ENCODE measurements around the gene MAEA.

The MAEA gene

DNA sequence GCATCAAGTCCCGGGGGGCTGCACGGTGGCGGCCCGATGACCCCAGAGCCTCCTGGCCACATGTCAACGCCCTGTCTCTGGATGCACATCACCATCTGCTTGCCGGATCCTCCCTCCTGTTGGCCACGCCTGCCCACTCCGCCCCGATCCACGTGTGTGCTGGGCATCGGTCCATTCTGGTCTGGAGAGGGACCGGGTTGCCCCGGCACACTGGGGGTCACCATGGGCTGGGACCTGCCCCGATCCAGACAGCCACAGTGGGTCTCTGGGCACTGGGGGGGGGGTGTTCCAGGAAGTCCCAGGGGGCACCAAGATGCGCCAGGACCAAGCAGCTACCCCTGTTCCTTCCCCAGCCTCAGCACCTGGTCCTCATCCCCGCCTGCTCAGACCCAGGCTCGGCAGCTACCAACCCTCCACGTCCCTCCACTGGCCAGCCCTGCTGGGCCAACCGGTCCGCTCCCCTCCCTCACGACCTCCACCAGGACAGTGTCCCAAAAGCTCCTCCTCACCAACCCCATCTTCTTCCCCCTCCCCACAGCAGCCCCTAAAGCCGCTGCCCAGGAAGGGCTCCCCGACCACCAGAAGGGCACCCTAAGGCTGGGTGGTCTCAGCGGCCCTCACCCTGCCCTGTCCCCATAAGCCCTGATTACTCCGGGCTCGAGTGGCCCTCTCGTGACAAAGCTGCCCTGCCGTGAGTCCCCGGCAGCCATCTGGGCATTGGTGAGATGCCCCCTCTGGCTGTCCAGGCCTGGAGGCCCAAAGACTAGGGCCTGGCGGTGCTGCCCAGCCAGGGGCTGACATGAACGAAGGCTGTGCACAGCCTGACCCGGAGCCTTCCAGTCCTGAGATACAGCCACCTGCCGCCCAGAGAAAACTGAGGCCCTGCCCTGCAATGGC lies 45.4 kb upstream of the MAEA start:
- TF ChIP-seq ZFP3 (CRISPR knock-in tag; IDR thresholded peaks at IDR 0.05) (no peak), RARB (CRISPR knock-in tag; IDR thresholded peaks at IDR 0.05) (no peak), SNAI2 (CRISPR knock-in tag; IDR thresholded peaks at IDR 0.05) (no peak), PPARA (CRISPR knock-in tag; IDR thresholded peaks at IDR 0.05; ENCODE audit: borderline replicate concordance) (no peak), ISL1 (CRISPR knock-in tag; IDR thresholded peaks at IDR 0.05) (no peak), TOX (CRISPR knock-in tag; IDR thresholded peaks at IDR 0.05; ENCODE audit: borderline replicate concordance) (no peak), GLIS3 (CRISPR knock-in tag; IDR thresholded peaks at IDR 0.05) (no peak), ESRRG (CRISPR knock-in tag; IDR thresholded peaks at IDR 0.05) (no peak), TCF4 (CRISPR knock-in tag; IDR thresholded peaks at IDR 0.05; ENCODE audit: borderline replicate concordance) (no peak), ZC3H10 (CRISPR knock-in tag; IDR thresholded peaks at IDR 0.05) (no peak), ZNF8 (CRISPR knock-in tag; IDR thresholded peaks at IDR 0.05) (no peak), ZFP30 (CRISPR knock-in tag; IDR thresholded peaks at IDR 0.05) (no peak), ZNF70 (CRISPR knock-in tag; IDR thresholded peaks at IDR 0.05) (no peak), ZNF565 (CRISPR knock-in tag; conservative IDR thresholded peaks at IDR 0.05; ENCODE audit: low read depth) (no peak)
- TF ChIP-seq, protein P1, sequence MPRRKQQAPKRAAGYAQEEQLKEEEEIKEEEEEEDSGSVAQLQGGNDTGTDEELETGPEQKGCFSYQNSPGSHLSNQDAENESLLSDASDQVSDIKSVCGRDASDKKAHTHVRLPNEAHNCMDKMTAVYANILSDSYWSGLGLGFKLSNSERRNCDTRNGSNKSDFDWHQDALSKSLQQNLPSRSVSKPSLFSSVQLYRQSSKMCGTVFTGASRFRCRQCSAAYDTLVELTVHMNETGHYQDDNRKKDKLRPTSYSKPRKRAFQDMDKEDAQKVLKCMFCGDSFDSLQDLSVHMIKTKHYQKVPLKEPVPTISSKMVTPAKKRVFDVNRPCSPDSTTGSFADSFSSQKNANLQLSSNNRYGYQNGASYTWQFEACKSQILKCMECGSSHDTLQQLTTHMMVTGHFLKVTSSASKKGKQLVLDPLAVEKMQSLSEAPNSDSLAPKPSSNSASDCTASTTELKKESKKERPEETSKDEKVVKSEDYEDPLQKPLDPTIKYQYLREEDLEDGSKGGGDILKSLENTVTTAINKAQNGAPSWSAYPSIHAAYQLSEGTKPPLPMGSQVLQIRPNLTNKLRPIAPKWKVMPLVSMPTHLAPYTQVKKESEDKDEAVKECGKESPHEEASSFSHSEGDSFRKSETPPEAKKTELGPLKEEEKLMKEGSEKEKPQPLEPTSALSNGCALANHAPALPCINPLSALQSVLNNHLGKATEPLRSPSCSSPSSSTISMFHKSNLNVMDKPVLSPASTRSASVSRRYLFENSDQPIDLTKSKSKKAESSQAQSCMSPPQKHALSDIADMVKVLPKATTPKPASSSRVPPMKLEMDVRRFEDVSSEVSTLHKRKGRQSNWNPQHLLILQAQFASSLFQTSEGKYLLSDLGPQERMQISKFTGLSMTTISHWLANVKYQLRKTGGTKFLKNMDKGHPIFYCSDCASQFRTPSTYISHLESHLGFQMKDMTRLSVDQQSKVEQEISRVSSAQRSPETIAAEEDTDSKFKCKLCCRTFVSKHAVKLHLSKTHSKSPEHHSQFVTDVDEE (CRISPR knock-in tag; IDR thresholded peaks at IDR 0.05): no peak
- TF ChIP-seq, protein P2, sequence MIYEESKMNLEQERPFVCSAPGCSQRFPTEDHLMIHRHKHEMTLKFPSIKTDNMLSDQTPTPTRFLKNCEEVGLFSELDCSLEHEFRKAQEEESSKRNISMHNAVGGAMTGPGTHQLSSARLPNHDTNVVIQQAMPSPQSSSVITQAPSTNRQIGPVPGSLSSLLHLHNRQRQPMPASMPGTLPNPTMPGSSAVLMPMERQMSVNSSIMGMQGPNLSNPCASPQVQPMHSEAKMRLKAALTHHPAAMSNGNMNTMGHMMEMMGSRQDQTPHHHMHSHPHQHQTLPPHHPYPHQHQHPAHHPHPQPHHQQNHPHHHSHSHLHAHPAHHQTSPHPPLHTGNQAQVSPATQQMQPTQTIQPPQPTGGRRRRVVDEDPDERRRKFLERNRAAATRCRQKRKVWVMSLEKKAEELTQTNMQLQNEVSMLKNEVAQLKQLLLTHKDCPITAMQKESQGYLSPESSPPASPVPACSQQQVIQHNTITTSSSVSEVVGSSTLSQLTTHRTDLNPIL (CRISPR knock-in tag; IDR thresholded peaks at IDR 0.05; ENCODE audit: low read depth): no peak
- TF ChIP-seq, protein P3, sequence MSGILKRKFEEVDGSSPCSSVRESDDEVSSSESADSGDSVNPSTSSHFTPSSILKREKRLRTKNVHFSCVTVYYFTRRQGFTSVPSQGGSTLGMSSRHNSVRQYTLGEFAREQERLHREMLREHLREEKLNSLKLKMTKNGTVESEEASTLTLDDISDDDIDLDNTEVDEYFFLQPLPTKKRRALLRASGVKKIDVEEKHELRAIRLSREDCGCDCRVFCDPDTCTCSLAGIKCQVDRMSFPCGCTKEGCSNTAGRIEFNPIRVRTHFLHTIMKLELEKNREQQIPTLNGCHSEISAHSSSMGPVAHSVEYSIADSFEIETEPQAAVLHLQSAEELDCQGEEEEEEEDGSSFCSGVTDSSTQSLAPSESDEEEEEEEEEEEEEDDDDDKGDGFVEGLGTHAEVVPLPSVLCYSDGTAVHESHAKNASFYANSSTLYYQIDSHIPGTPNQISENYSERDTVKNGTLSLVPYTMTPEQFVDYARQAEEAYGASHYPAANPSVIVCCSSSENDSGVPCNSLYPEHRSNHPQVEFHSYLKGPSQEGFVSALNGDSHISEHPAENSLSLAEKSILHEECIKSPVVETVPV (CRISPR knock-in tag; IDR thresholded peaks at IDR 0.05): no peak
- TF ChIP-seq, protein P4, sequence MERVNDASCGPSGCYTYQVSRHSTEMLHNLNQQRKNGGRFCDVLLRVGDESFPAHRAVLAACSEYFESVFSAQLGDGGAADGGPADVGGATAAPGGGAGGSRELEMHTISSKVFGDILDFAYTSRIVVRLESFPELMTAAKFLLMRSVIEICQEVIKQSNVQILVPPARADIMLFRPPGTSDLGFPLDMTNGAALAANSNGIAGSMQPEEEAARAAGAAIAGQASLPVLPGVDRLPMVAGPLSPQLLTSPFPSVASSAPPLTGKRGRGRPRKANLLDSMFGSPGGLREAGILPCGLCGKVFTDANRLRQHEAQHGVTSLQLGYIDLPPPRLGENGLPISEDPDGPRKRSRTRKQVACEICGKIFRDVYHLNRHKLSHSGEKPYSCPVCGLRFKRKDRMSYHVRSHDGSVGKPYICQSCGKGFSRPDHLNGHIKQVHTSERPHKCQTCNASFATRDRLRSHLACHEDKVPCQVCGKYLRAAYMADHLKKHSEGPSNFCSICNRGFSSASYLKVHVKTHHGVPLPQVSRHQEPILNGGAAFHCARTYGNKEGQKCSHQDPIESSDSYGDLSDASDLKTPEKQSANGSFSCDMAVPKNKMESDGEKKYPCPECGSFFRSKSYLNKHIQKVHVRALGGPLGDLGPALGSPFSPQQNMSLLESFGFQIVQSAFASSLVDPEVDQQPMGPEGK (CRISPR knock-in tag; IDR thresholded peaks at IDR 0.05; ENCODE audit: borderline replicate concordance): no peak
- TF ChIP-seq, protein P5, sequence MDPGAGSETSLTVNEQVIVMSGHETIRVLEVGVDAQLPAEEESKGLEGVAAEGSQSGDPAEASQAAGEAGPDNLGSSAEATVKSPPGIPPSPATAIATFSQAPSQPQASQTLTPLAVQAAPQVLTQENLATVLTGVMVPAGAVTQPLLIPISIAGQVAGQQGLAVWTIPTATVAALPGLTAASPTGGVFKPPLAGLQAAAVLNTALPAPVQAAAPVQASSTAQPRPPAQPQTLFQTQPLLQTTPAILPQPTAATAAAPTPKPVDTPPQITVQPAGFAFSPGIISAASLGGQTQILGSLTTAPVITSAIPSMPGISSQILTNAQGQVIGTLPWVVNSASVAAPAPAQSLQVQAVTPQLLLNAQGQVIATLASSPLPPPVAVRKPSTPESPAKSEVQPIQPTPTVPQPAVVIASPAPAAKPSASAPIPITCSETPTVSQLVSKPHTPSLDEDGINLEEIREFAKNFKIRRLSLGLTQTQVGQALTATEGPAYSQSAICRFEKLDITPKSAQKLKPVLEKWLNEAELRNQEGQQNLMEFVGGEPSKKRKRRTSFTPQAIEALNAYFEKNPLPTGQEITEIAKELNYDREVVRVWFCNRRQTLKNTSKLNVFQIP (CRISPR knock-in tag; IDR thresholded peaks at IDR 0.05; ENCODE audit: borderline replicate concordance, low read depth): no peak
- no peak for ATAC-seq

DNA sequence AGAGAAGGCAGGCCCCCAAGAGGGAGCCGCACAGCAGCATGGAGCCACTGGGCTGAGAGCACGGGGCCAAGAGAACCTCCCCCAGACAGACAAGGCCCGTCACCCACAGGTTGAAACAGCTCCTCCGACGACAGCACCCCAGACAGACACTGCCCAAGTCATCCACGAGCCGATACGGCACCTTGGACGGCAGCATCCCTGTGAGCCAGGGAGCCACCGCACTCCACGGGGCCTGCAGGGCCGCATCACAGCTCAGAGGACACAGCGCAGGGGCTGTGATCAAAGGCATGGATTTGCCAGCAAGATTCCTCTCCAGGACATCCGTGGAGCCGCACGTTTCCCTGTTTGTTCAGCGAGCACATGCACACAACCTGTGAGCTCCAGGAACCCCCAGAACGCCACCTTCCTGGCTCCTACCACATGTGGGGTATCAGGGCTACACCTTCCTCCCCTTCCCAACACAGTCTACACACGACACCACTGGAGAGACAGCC lies 44.7 kb upstream of the MAEA start:
- ATAC-seq: no peak
- no peak for TF ChIP-seq ZFP3 (CRISPR knock-in tag; IDR thresholded peaks at IDR 0.05)
- TF ChIP-seq ZNF70 (CRISPR knock-in tag; IDR thresholded peaks at IDR 0.05): no peak
- TF ChIP-seq ARNTL (CRISPR knock-in tag; IDR thresholded peaks at IDR 0.05; ENCODE audit: borderline replicate concordance, low read depth): no peak
- TF ChIP-seq ZNF8 (CRISPR knock-in tag; IDR thresholded peaks at IDR 0.05): no peak

All from SK-N-SH treated with all-trans-retinoic acid at 6 μM for 48 hours (cell line).